Heart left ventricle (tissue), 13 donors: ENCODE data around the gene TSPAN31.

Experiments
- CTCF ChIP-seq, 12 donors: fragments of 200-600 bp; sonication (generic) in 4 of 12; IDR thresholded peaks; one replicate each; pipeline versions ENCODE4 v1.5.0 to v1.8.0; 2018 to 2022; ENCODE audit warnings: antibody characterized with exemption in 12 of 12, mild to moderate bottlenecking in 5 of 12
- POLR2A ChIP-seq, 2 donors: fragments of 450-650 bp; IDR thresholded peaks; one replicate each; pipeline ENCODE4 v1.6.1; 2017; ENCODE audit warnings: antibody characterized with exemption in 2 of 2, mild to moderate bottlenecking in 2 of 2, moderate library complexity in 2 of 2
- donor health status: ischemic (EF 13 %, LVEDD 7.1; RV severe dilation, severe dysfunction).
- donor health status: DM: no; HTN: yes; CAD: no.
- donor health status: DM: no; HTN: no; CAD: no.
- donor health status: ischemic (EF 25% LVEDD 6.9; RV normal size, moderate dysfunction).
- donor health status: ischemic (EF 25% LVEDD 5.7; RV mildly dilated, moderate dysfunction).
- donor health status: ischemic (EF 35%, LVEDD 5.7; RV mildly dilated, moderate dysfunction).
- donor health status: nonischemic (EF 11% LVEDD 7.7; RV severe dilation, severe dysfunction).
- donor health status: DM: yes; HTN: yes; CAD: no.
- donor health status: PGD.
- donor health status: ischemic (EF 29% LVEDD 5.4; RV normal size, mild dysfunction).
- donor health status: nonischemic (EF 23%, LVEDD 6.1; RV moderate dilation, normal function).

- TF ChIP-seq CTCF (IDR thresholded peaks at IDR 0.05) (no peak), POLR2A (IDR thresholded peaks at IDR 0.05) (no peak)
Observed at GRCh38 chr12:57775044-57775443, 30.2 kb downstream of the TSPAN31 start.
